ENCODE data around the gene FARP1.

DNA sequence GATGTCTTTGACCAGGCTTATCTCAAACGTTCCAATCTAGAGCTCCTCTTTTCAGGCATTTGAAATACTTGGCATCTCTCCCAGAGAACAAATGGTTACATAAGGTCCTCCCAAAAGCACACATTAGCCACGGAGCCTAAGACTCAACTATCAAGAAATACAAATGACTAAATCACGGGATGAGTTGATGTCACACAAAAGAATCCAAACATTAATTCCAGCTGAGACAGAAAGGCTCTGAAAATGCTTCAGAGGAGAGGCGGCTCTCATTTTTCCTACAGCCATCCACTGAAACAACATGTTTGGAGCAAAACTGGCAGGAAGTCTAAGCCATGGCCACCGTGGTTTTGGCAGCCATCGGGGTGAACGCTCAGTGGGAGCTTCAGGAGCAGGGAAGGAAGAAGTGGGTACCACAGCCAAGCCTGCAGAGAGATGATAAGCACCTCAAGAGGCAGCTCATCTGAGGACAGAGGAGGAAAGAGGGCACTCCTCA is 311.5 kb downstream of the FARP1 start:
- TF ChIP-seq, protein P1, sequence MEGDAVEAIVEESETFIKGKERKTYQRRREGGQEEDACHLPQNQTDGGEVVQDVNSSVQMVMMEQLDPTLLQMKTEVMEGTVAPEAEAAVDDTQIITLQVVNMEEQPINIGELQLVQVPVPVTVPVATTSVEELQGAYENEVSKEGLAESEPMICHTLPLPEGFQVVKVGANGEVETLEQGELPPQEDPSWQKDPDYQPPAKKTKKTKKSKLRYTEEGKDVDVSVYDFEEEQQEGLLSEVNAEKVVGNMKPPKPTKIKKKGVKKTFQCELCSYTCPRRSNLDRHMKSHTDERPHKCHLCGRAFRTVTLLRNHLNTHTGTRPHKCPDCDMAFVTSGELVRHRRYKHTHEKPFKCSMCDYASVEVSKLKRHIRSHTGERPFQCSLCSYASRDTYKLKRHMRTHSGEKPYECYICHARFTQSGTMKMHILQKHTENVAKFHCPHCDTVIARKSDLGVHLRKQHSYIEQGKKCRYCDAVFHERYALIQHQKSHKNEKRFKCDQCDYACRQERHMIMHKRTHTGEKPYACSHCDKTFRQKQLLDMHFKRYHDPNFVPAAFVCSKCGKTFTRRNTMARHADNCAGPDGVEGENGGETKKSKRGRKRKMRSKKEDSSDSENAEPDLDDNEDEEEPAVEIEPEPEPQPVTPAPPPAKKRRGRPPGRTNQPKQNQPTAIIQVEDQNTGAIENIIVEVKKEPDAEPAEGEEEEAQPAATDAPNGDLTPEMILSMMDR (IDR thresholded peaks at IDR 0.05), result no peak
- TF ChIP-seq POLR2A (IDR thresholded peaks at IDR 0.05), result no peak

Measured in body of pancreas (tissue), 4 donors.